Fibroblast of mammary gland (primary cell): ENCODE data around the gene ACAD9.
"Not testable (repeated sequence)": the region's sequence is repeated elsewhere in the genome, so short reads cannot be mapped to it uniquely, and the experiment has no call there.

Experiments used
- DNase-seq: peaks from one replicate; pipeline ENCODE4 v3.0.0-alpha.2; 2010; ENCODE audit warnings: low read depth
- H3K4me3 ChIP-seq: 2 replicates; pipeline ENCODE4 v1.5.1; 2011; ENCODE audit warnings: low read depth, mild to moderate bottlenecking, low read length, moderate library complexity; ENCODE audit not compliant: control insufficient read depth
- TF ChIP-seq, protein P1 (sequence below): conservative IDR thresholded peaks from 2 replicates; pipeline ENCODE4 v1.5.1; 2011; ENCODE audit warnings: low read depth, low read length, inconsistent platforms; ENCODE audit not compliant: control insufficient read depth, insufficient read depth

ACAD9 gene

DNA sequence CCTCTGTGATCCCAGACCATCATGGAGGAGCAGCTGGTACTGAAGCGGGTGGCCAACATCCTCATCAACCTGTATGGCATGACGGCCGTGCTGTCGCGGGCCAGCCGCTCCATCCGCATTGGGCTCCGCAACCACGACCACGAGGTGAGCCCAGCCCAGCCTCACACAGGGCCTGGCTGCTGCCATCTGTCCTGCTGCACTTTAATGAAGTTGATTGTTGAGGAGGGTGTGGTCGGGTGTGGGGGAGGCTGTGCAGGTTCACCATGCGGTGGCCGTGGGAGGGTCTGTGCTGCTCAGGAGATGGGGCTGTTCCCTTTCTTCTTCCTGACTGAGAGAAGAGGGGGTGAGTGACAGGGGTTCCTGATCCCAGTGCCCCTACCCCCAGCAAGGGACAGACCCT, 30.6 kb downstream of the ACAD9 start:
- TF ChIP-seq, protein P1, sequence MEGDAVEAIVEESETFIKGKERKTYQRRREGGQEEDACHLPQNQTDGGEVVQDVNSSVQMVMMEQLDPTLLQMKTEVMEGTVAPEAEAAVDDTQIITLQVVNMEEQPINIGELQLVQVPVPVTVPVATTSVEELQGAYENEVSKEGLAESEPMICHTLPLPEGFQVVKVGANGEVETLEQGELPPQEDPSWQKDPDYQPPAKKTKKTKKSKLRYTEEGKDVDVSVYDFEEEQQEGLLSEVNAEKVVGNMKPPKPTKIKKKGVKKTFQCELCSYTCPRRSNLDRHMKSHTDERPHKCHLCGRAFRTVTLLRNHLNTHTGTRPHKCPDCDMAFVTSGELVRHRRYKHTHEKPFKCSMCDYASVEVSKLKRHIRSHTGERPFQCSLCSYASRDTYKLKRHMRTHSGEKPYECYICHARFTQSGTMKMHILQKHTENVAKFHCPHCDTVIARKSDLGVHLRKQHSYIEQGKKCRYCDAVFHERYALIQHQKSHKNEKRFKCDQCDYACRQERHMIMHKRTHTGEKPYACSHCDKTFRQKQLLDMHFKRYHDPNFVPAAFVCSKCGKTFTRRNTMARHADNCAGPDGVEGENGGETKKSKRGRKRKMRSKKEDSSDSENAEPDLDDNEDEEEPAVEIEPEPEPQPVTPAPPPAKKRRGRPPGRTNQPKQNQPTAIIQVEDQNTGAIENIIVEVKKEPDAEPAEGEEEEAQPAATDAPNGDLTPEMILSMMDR: no peak
- H3K4me3 ChIP-seq: no peak overlapping the region
- DNase-seq: no peak

DNA sequence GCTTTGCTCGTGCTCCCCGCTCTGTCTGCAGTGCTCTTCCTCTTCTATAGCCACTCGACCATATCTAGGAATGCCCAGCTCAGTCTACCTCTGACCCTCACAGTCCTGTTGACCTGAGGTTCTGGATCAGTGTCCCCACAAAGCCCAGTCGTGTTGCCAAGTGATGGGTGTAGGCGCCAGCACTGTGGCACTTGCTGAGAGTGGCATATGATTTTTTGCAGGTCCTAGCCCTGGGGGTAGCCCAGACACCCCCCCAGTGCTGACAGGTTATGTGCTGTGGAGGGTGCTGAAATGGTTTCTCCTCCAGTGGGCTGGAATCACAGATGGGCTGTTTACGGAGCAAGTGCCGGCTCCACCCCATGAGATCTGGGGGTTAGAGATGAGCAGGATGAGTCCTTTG, 32.5 kb downstream of the ACAD9 start:
- DNase-seq: no peak
- TF ChIP-seq, protein P1: no peak
- H3K4me3 ChIP-seq: no peak overlapping the region

DNA sequence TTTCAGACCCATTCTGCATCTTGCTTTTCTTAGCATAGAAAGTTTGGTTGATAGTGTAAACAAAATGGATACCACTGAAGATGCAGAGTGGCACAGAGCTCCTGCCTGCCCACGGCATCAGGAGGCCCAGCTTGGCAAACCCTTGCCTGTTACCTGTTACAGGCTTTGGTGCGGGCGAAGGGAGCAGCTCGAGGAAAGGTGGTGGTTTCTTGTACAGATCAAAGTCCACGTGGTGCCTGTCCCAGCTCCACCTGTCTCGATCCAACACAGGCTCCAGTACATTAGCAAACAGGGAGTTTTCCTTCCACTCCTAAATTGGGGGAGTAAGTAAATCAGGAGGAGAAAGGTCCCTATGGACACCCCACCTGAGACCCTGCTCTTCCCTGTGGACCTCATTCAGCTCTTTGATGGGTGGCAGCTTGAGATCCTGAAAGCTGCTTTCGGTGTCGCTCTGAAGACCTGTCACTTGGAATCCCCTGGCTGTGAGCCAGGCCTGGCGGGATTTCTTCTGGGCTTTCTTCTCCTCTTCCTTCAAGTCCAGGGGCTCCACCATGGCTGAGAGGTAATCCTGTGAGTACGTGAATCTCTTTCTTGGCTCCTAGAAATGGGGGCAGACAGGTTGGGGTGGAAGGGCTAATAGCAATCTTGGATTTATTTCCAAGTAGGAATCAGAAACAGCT, 35.7 kb downstream of the ACAD9 start:
- DNase-seq: no peak
- TF ChIP-seq, protein P1: no peak
- no peak overlapping the region for H3K4me3 ChIP-seq

DNA sequence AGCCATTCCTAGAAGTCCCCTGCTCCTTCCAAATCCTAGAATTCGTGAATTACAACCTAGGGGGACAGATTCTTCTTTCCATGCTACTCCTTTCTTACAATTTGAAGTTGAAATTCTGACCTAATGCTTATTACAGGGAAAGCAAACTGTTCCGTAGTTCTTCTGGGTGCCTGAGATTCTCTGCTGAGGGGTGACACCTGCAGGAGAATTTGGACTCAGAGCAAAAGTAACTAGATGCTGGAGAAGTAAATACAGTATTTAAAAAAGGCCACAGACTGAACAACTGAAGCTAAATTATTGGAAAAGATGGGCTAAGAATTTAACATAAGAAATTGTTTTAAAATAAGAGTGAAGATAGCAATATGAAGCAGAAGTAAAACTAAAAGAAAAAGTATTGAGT, 37.9 kb downstream of the ACAD9 start:
- no peak overlapping the region for H3K4me3 ChIP-seq
- TF ChIP-seq, protein P1: no peak
- DNase-seq: no peak

DNA sequence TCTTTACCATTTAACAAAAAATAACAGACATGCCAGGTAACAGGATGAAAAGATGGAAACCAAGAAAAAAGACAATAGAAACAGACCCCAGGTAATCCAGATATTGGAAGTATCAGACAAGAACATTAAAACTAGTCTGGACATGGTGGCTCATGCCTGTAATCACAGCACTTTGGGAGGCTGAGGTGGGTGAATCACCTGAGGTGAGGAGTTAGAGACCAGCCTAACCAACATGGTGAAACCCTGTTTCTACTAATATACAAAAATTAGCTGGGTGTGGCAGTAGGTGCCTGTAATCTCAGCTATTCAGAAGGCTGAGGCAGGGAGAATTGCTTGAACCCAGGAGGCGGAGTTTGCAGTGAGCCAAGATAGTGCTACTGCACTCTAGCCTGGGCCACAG, 40.6 kb downstream of the ACAD9 start:
- TF ChIP-seq, protein P1: no peak
- DNase-seq: no peak
- no peak overlapping the region for H3K4me3 ChIP-seq

DNA sequence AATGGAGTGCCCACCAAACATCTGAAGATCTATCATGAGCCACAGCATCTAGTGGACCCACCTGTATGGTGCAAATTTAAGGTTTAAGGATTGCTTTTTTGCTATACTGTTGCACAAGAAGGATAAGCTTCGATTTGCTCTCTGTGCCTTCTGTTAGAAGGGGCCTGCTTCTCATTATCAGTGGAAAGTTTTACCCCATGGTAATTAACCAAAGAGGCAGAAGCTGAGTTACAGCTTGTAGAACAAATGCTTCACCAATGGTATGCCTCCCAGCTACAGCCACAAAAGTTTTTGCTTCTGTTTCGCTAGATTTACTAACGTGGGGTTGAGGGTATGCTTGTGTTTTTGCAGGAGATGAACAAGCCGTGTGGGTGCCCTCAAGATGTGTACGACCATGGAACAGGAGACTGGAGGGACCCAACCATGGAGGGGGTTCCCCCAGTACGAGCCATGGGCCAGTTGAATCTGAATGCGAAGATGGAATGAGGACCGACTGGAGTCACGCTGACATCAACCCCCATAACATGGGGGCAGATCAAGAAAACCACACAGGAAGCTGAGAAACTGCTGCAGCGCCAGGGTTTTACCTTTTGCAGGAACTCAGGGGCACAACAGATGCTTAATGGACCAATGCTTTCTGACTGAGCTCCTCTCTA, 43.5 kb downstream of the ACAD9 start:
- TF ChIP-seq, protein P1: no peak
- H3K4me3 ChIP-seq: no peak overlapping the region
- DNase-seq: no peak

DNA sequence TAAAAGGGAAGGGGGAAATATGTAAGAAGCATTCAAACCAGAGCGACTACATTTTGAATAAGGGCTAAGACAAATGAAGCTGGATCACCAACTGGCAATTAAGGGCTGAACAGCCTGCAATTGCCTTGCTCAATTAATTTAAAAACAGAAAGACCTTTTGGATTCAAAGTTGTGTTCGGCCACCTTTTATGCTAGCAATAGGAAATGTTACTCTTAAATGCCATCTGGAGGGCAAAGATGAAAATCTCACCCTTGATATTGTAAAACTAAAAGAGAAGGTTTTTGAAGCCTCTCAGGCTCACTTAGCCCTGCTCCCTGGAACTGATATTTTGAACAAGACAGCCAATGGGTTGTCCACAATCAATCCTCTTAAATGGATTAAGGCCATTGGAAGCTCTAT, 44.2 kb downstream of the ACAD9 start:
- TF ChIP-seq, protein P1: no peak
- DNase-seq: no peak
- no peak overlapping the region for H3K4me3 ChIP-seq

DNA sequence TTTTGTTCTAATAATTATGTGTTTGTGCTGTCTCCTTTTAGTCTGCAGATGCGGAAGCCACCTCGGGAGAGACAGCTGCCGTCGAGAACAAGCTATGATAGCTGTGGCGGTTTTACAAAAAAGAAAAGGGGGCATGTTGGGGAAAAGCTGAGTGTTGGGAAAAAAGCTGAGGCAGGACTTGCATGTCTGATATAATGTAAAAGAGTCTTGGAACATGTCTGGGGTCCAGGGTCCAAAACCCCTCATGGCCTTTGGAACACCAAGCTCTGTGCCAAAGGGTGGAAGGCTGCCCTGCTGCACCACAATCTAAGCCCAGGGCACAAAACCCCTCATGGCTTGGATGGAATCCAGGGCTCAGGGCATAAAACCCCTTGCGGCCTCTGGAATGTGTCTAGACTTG, 44.6 kb downstream of the ACAD9 start:
- DNase-seq, H3K4me3 ChIP-seq: not testable (repeated sequence)
